ENCODE measurements around the gene PPP1R1B.

- no peak for TF ChIP-seq POLR2A (IDR thresholded peaks at IDR 0.05; ENCODE audit: low read depth, low read length)
- TF ChIP-seq POLR2AphosphoS5 (IDR thresholded peaks at IDR 0.05; ENCODE audit: low read depth, low read length): no peak
These were observed 20.5 kb downstream of the PPP1R1B start for GRCh38 chr17:39647256-39647655.

Data from GM12892 (cell line).